Measurements from ENCODE around the gene PLXNA1.

The PLXNA1 gene

GRCh38 chr3:126959921-126960603 is 22.9 kb upstream of the PLXNA1 start:
- TF ChIP-seq CTCF (IDR thresholded peaks at IDR 0.05; ENCODE audit: insufficient read depth, low read length, poor library complexity, severe bottlenecking) (no peak), EZH2phosphoT487 (conservative IDR thresholded peaks at IDR 0.05; ENCODE audit: low read length) (no peak)
- Histone ChIP-seq H3K27ac (ENCODE audit: low read depth, low read length) (no peak overlapping the region), H3K4me2 (ENCODE audit: low read depth, low read length, poor library complexity, severe bottlenecking) (no peak overlapping the region)

GRCh38 chr3:126960604-126960995 is 22.3 kb upstream of the PLXNA1 start:
- no peak overlapping the region for H3K4me2 ChIP-seq (ENCODE audit: low read depth, low read length, poor library complexity, severe bottlenecking)
- H3K9ac ChIP-seq (ENCODE audit: low read length) = no peak overlapping the region
- H4K20me1 ChIP-seq (ENCODE audit: low read depth, low read length) = no peaks in the 10 kb centered on the region
- no peaks in the 10 kb centered on the region for H3K9me3 ChIP-seq (ENCODE audit: insufficient read depth, low read length)
- H3K27ac ChIP-seq (ENCODE audit: low read depth, low read length) = no peak overlapping the region
- no peaks in the 10 kb centered on the region for H3K79me2 ChIP-seq (ENCODE audit: insufficient read depth, low read length)
- no peaks in the 10 kb centered on the region for H3K9me2 ChIP-seq (replicated peaks; ENCODE audit: insufficient read depth, low read length)
- no peak overlapping the region for H3K4me3 ChIP-seq (ENCODE audit: insufficient read depth, low read length, poor library complexity, severe bottlenecking)
- no peaks in the 10 kb centered on the region for H3F3A ChIP-seq (ENCODE audit: insufficient read depth)
- no peak overlapping the region for H2AFZ ChIP-seq (ENCODE audit: low read depth, low read length, severe bottlenecking)
- H3K27me3 ChIP-seq (ENCODE audit: low read length) = no peaks in the 10 kb centered on the region
- no peaks in the 10 kb centered on the region for H3K36me3 ChIP-seq (ENCODE audit: low read length)
- TF ChIP-seq EZH2phosphoT487 (conservative IDR thresholded peaks at IDR 0.05; ENCODE audit: low read length) (no peak), CTCF (IDR thresholded peaks at IDR 0.05; ENCODE audit: insufficient read depth, low read length, poor library complexity, severe bottlenecking) (no peak)

More at GRCh38 chr3:126959921-126960603, 22.9 kb upstream of the PLXNA1 start:
- no peak overlapping the region for H2AFZ ChIP-seq (ENCODE audit: low read depth, low read length, severe bottlenecking)
- no peaks in the 10 kb centered on the region for H3K9me2 ChIP-seq (replicated peaks; ENCODE audit: insufficient read depth, low read length)
- H4K20me1 ChIP-seq (ENCODE audit: low read depth, low read length) = no peaks in the 10 kb centered on the region
- no peaks in the 10 kb centered on the region for H3K27me3 ChIP-seq (ENCODE audit: low read length)
- no peaks in the 10 kb centered on the region for H3K36me3 ChIP-seq (ENCODE audit: low read length)
- no peak overlapping the region for H3K4me3 ChIP-seq (ENCODE audit: insufficient read depth, low read length, poor library complexity, severe bottlenecking)
- H3K9ac ChIP-seq (ENCODE audit: low read length) = no peak overlapping the region
- no peaks in the 10 kb centered on the region for H3F3A ChIP-seq (ENCODE audit: insufficient read depth)
- no peaks in the 10 kb centered on the region for H3K79me2 ChIP-seq (ENCODE audit: insufficient read depth, low read length)
- no peaks in the 10 kb centered on the region for H3K9me3 ChIP-seq (ENCODE audit: insufficient read depth, low read length)

GRCh38 chr3:126961191-126961790 is 21.6 kb upstream of the PLXNA1 start:
- no peaks in the 10 kb centered on the region for H3K9me2 ChIP-seq (replicated peaks; ENCODE audit: insufficient read depth, low read length)
- TF ChIP-seq EZH2phosphoT487 (conservative IDR thresholded peaks at IDR 0.05; ENCODE audit: low read length) (no peak), CTCF (IDR thresholded peaks at IDR 0.05; ENCODE audit: insufficient read depth, low read length, poor library complexity, severe bottlenecking) (no peak)
- no peak overlapping the region for H3K4me2 ChIP-seq (ENCODE audit: low read depth, low read length, poor library complexity, severe bottlenecking)
- H3K9me3 ChIP-seq (ENCODE audit: insufficient read depth, low read length) = no peaks in the 10 kb centered on the region
- H3F3A ChIP-seq (ENCODE audit: insufficient read depth) = no peaks in the 10 kb centered on the region
- no peaks in the 10 kb centered on the region for H3K27me3 ChIP-seq (ENCODE audit: low read length)
- no peak overlapping the region for H3K9ac ChIP-seq (ENCODE audit: low read length)
- H2AFZ ChIP-seq (ENCODE audit: low read depth, low read length, severe bottlenecking) = no peak overlapping the region
- no peaks in the 10 kb centered on the region for H3K79me2 ChIP-seq (ENCODE audit: insufficient read depth, low read length)
- no peak overlapping the region for H3K27ac ChIP-seq (ENCODE audit: low read depth, low read length)
- no peaks in the 10 kb centered on the region for H3K36me3 ChIP-seq (ENCODE audit: low read length)
- H4K20me1 ChIP-seq (ENCODE audit: low read depth, low read length) = no peaks in the 10 kb centered on the region
- no peak overlapping the region for H3K4me3 ChIP-seq (ENCODE audit: insufficient read depth, low read length, poor library complexity, severe bottlenecking)

Data from SU-DHL-6 (cell line).